ENCODE measurements around the gene LDOC1.

- TF ChIP-seq CTCF (IDR thresholded peaks at IDR 0.05) (no peak), POLR2A (IDR thresholded peaks at IDR 0.05) (no peak)
Observed at GRCh38 chrX:141201962-141202361, 25.0 kb upstream of the LDOC1 start.

All from body of pancreas (tissue), 4 donors.